Measurements from ENCODE around the gene CD63. TPM values are rescaled to one million over a fixed set of nuclear protein-coding genes. Genes with fewer than 3 reads are reported as not detected.

CD63 gene
- polyA plus RNA-seq, 1 donor from 2014 or later = 217 TPM

DNA sequence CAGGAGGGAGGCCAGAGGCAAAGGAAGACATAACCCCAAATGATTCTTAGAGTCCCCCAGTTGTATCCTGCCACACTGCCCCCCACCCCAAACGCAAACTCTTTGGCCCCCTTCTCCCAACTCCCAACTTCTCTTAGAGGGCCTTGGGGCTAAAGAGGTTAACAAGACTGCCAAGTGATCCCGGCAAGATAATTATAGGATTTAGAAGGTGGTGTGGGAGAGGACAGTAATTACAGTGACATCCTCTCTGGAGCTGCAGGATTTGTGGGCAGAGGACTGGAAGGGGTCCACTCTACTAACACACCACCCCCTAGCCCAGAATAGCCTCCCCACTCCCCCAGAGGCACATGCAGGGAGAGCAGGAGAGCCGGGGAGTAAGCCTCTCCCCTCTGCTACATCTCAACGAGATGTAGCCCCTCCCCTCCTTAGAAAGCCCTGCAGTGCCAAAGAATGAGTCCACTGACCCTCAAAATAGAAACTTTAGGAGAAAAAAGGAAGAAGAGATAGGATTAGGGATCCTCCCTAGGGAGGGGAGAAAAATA, 8.8 kb upstream of the CD63 start:
- Histone ChIP-seq H3K79me2 (replicated peaks; ENCODE audit: insufficient read depth, low read length) (peaks cover 7% of the 10 kb centered on the region), H2AFZ (ENCODE audit: low read depth, low read length) (peak overlapping the region; percentile 77), H3K9ac (ENCODE audit: low read length) (peak overlapping the region; percentile 87), H4K20me1 (ENCODE audit: insufficient read depth) (no peaks in the 10 kb centered on the region), H3K27me3 (ENCODE audit: insufficient read depth, low read depth, low read length) (no peaks in the 10 kb centered on the region), H3K36me3 (ENCODE audit: insufficient read depth, low read length) (no peaks in the 10 kb centered on the region), H3F3A (ENCODE audit: insufficient read depth, low read length, poor library complexity, severe bottlenecking) (peaks cover 9% of the 10 kb centered on the region), H3K27ac (ENCODE audit: low read length) (peak overlapping the region; percentile 97), H3K4me3 (ENCODE audit: low read length) (peak overlapping the region; percentile 69), H3K9me3 (ENCODE audit: low read length) (no peaks in the 10 kb centered on the region), H3K9me2 (ENCODE audit: insufficient read depth, low read length) (no peaks in the 10 kb centered on the region), H3K4me2 (ENCODE audit: low read length) (peak overlapping the region; percentile 96)
- TF ChIP-seq, protein P1, sequence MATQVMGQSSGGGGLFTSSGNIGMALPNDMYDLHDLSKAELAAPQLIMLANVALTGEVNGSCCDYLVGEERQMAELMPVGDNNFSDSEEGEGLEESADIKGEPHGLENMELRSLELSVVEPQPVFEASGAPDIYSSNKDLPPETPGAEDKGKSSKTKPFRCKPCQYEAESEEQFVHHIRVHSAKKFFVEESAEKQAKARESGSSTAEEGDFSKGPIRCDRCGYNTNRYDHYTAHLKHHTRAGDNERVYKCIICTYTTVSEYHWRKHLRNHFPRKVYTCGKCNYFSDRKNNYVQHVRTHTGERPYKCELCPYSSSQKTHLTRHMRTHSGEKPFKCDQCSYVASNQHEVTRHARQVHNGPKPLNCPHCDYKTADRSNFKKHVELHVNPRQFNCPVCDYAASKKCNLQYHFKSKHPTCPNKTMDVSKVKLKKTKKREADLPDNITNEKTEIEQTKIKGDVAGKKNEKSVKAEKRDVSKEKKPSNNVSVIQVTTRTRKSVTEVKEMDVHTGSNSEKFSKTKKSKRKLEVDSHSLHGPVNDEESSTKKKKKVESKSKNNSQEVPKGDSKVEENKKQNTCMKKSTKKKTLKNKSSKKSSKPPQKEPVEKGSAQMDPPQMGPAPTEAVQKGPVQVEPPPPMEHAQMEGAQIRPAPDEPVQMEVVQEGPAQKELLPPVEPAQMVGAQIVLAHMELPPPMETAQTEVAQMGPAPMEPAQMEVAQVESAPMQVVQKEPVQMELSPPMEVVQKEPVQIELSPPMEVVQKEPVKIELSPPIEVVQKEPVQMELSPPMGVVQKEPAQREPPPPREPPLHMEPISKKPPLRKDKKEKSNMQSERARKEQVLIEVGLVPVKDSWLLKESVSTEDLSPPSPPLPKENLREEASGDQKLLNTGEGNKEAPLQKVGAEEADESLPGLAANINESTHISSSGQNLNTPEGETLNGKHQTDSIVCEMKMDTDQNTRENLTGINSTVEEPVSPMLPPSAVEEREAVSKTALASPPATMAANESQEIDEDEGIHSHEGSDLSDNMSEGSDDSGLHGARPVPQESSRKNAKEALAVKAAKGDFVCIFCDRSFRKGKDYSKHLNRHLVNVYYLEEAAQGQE (IDR thresholded peaks at IDR 0.05; ENCODE audit: borderline replicate concordance) = no peak
- no peak for TF ChIP-seq CTCF (IDR thresholded peaks at IDR 0.05; ENCODE audit: poor library complexity, severe bottlenecking)
- TF ChIP-seq RAD21 (conservative IDR thresholded peaks at IDR 0.05) = no peak
- no peak for TF ChIP-seq POLR2AphosphoS5 (IDR thresholded peaks at IDR 0.05)
- TF ChIP-seq MXI1 (conservative IDR thresholded peaks at IDR 0.05; ENCODE audit: poor library complexity, severe bottlenecking) = no peak
- TF ChIP-seq SMC3 (conservative IDR thresholded peaks at IDR 0.05; ENCODE audit: poor library complexity) = no peak
- no peak for TF ChIP-seq EP300 (conservative IDR thresholded peaks at IDR 0.05; ENCODE audit: poor library complexity, severe bottlenecking)
- TF ChIP-seq TAF1 (IDR thresholded peaks at IDR 0.05; ENCODE audit: low read depth) = no peak
- no peak for TF ChIP-seq EZH2 (IDR thresholded peaks at IDR 0.05; ENCODE audit: borderline replicate concordance, insufficient read depth, low read length, poor library complexity, severe bottlenecking)

GRCh38 chr12:55736780-55737580, 8.2 kb upstream of the CD63 start:
- H3K36me3 ChIP-seq (ENCODE audit: insufficient read depth, low read length) = no peaks in the 10 kb centered on the region
- peaks cover 9% of the 10 kb centered on the region for H3F3A ChIP-seq (ENCODE audit: insufficient read depth, low read length, poor library complexity, severe bottlenecking)
- H3K27me3 ChIP-seq (ENCODE audit: insufficient read depth, low read depth, low read length) = no peaks in the 10 kb centered on the region
- H3K27ac ChIP-seq (ENCODE audit: low read length) = peak overlapping the region; percentile 97
- peak overlapping the region; percentile 96 for H3K4me2 ChIP-seq (ENCODE audit: low read length)
- TF ChIP-seq RAD21 (conservative IDR thresholded peaks at IDR 0.05) (peak; percentile 59), EZH2 (IDR thresholded peaks at IDR 0.05; ENCODE audit: borderline replicate concordance, insufficient read depth, low read length, poor library complexity, severe bottlenecking) (no peak), EP300 (conservative IDR thresholded peaks at IDR 0.05; ENCODE audit: poor library complexity, severe bottlenecking) (no peak), POLR2AphosphoS5 (IDR thresholded peaks at IDR 0.05) (no peak), MXI1 (conservative IDR thresholded peaks at IDR 0.05; ENCODE audit: poor library complexity, severe bottlenecking) (no peak), TAF1 (IDR thresholded peaks at IDR 0.05; ENCODE audit: low read depth) (no peak), SMC3 (conservative IDR thresholded peaks at IDR 0.05; ENCODE audit: poor library complexity) (peak; percentile 65), CTCF (IDR thresholded peaks at IDR 0.05; ENCODE audit: poor library complexity, severe bottlenecking) (peak; percentile 75)
- TF ChIP-seq, protein P1 (IDR thresholded peaks at IDR 0.05; ENCODE audit: borderline replicate concordance) = no peak
- H4K20me1 ChIP-seq (ENCODE audit: insufficient read depth) = no peaks in the 10 kb centered on the region
- peak overlapping the region; percentile 69 for H3K4me3 ChIP-seq (ENCODE audit: low read length)
- no peaks in the 10 kb centered on the region for H3K9me3 ChIP-seq (ENCODE audit: low read length)
- no peak overlapping the region for H2AFZ ChIP-seq (ENCODE audit: low read depth, low read length)
- peak overlapping the region; percentile 87 for H3K9ac ChIP-seq (ENCODE audit: low read length)
- no peaks in the 10 kb centered on the region for H3K9me2 ChIP-seq (ENCODE audit: insufficient read depth, low read length)
- peaks cover 9% of the 10 kb centered on the region for H3K79me2 ChIP-seq (replicated peaks; ENCODE audit: insufficient read depth, low read length)
